GM21515 (cell line): ENCODE results near the gene EDNRB.

Experiments
- ATAC-seq: cut with Tn5 transposase; IDR thresholded peaks from one replicate; pipeline ENCODE4 v1.9.1; 2021; ENCODE audit not compliant: unreplicated experiment

EDNRB gene

DNA sequence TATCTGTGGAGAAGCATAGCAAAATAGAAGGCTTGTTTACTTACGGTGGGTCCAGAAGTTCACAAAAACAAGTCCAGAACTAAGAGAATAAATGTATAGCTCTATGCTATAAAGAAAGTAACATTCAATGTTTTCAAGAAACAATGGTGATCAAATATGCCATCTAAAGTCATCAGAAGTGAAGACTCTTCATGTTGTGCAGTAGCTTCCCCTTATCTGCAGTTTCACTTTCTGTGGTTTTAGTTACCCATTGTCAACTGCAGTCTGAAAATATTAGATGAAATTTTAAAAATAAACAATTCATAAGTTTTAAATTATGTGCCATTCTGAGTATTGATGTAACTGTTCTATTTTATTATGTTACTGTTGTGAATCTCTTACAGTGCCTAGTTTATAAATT lies 72.5 kb downstream of the EDNRB start:
- ATAC-seq, result peak; percentile 72
